ENCODE measurements around the gene C22orf39.

- TF ChIP-seq CTCF (IDR thresholded peaks at IDR 0.05; ENCODE audit: low read depth, low read length, missing input control) (no peak), ZBTB33 (IDR thresholded peaks at IDR 0.05) (no peak), TAF1 (conservative IDR thresholded peaks at IDR 0.05) (no peak), YY1 (IDR thresholded peaks at IDR 0.05) (no peak), REST (IDR thresholded peaks at IDR 0.05) (no peak), MAX (IDR thresholded peaks at IDR 0.05) (no peak), HNF4G (IDR thresholded peaks at IDR 0.05) (no peak), SP1 (IDR thresholded peaks at IDR 0.05) (no peak), GABPA (IDR thresholded peaks at IDR 0.05 in 1 of 2, conservative IDR thresholded peaks at IDR 0.05 in 1 of 2) (no peak), RAD21 (IDR thresholded peaks at IDR 0.05) (no peak), EGR1 (IDR thresholded peaks at IDR 0.05; ENCODE audit: low read depth in 2 of 2) (no peak)
Measured at GRCh38 chr22:19412923-19413322, 34.6 kb downstream of the C22orf39 start.

Measured in liver (tissue), 3 donors.